Fibroblast of lung (primary cell): ENCODE data around the gene SETX.
"Not testable (repeated sequence)": the region's sequence is repeated elsewhere in the genome, so short reads cannot be mapped to it uniquely, and the experiment has no call there.

ENCODE experiments used
- CTCF ChIP-seq, 2 donors: IDR thresholded peaks in 1 of 2; conservative IDR thresholded peaks in 1 of 2; 1 replicate in 1 of 2; 2 replicates in 1 of 2; pipeline ENCODE4 v1.5.1; 2011 to 2012; ENCODE audit warnings: low read length in 2 of 2, control low read depth in 1 of 2, inconsistent platforms in 1 of 2, low read depth in 1 of 2, mild to moderate bottlenecking in 1 of 2
- EZH2 ChIP-seq: IDR thresholded peaks from 2 replicates; pipeline ENCODE4 v1.5.1; 2012; ENCODE audit warnings: low read length, control low read depth, mild to moderate bottlenecking; ENCODE audit errors: missing control alignments

DNA sequence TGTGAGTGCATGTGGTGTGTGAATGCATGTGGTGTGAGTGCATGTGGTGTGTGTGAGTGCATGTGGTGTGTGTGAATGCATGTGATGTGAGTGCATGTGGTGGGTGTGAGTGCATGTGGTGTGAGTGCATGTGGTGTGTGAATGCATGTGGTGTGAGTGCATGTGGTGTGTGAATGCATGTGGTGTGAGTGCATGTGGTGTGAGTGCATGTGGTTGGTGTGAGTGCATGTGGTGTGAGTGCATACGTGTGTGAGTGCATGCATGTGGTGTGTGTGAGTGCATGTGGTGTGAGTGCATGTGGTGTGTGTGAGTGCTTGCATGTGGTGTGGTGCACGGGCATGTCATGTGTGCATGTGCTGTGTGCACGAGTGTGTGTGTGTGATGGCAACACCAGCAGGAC, 23.6 kb upstream of the SETX start:
- TF ChIP-seq CTCF (conservative IDR thresholded peaks at IDR 0.05 in 1 of 2, IDR thresholded peaks at IDR 0.05 in 1 of 2; ENCODE audit: low read depth in 1 of 2, low read length in 2 of 2); EZH2: not testable (repeated sequence)
